RWPE1 (cell line): Measurements from ENCODE around the gene GPR82.

Source experiments
- CTCF ChIA-PET: fragments of 350-600 bp; sonication (Branson Sonifier 250); formaldehyde crosslinking; extraction: SDS; loops from one replicate; lab custom pipeline; 2021; lab: Yijun Ruan, JAX
- POLR2A ChIA-PET: fragments of 400-600 bp; formaldehyde crosslinking; extraction: SDS; loops from one replicate; lab custom pipeline; 2020; ENCODE audit warnings: antibody characterized with exemption; ENCODE audit not compliant: low non-redundant PET; lab: Yijun Ruan, JAX
- DNase-seq: peaks from one replicate; pipeline ENCODE4 v3.0.0; 2012; ENCODE audit warnings: low spot score
- H3K27ac ChIP-seq: fragments of 450-650 bp; 2 replicates; pipeline ENCODE4 v1.5.1; 2017
- TF ChIP-seq, protein P1 (sequence below): fragments of 450-650 bp; conservative IDR thresholded peaks from 2 replicates; pipeline ENCODE4 v1.5.1; 2017; ENCODE audit warnings: low read depth, mild to moderate bottlenecking

Gene GPR82

DNA sequence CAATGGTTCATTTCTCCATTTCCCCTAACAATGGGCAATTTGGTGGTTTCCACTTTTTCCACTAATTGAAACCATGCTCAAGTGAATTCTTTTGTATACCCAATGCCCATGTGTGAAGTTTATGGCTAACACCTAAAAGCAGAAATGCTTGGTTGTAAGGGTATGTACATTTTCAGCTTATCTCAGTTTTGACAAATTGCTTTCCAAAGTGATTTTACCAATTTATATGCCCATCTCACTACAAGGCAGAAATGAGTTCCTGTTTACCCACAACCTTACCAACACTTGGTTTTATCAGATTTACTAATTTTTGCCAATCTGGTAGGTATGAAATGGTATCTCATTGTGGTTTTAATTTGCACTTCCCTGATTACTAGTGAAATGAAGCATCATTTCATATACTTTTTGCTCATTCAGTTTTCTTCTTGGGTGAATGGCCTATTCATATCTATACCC is 20.4 kb upstream of the GPR82 start:
- no peak for DNase-seq
- ChIA-PET CTCF (no interaction called here), POLR2A (no interaction called here)
- no peak overlapping the region for H3K27ac ChIP-seq
- TF ChIP-seq, protein P1, sequence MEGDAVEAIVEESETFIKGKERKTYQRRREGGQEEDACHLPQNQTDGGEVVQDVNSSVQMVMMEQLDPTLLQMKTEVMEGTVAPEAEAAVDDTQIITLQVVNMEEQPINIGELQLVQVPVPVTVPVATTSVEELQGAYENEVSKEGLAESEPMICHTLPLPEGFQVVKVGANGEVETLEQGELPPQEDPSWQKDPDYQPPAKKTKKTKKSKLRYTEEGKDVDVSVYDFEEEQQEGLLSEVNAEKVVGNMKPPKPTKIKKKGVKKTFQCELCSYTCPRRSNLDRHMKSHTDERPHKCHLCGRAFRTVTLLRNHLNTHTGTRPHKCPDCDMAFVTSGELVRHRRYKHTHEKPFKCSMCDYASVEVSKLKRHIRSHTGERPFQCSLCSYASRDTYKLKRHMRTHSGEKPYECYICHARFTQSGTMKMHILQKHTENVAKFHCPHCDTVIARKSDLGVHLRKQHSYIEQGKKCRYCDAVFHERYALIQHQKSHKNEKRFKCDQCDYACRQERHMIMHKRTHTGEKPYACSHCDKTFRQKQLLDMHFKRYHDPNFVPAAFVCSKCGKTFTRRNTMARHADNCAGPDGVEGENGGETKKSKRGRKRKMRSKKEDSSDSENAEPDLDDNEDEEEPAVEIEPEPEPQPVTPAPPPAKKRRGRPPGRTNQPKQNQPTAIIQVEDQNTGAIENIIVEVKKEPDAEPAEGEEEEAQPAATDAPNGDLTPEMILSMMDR = no peak

DNA sequence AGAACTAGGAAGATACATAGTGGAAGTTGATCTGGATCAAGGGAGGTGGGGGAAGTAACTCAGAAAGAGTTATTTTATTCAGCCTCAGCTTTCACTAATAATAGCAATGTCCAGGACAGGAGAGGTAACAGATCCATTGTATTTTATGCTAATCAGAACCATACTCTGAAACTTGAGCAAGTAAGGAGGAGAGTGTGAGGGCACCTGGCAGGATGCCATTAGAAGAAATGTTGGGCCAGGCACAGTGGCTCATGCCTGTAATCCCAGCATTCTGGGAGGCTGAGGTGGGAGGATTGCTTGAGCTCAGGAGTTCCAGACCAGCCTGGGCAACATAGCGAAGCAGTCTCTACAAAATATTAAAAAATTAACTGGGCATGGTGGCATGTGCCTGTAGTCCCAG is 18.9 kb upstream of the GPR82 start:
- no peak overlapping the region for H3K27ac ChIP-seq
- ChIA-PET POLR2A (no interaction called here), CTCF (no interaction called here)
- TF ChIP-seq, protein P1 = no peak
- no peak for DNase-seq

DNA sequence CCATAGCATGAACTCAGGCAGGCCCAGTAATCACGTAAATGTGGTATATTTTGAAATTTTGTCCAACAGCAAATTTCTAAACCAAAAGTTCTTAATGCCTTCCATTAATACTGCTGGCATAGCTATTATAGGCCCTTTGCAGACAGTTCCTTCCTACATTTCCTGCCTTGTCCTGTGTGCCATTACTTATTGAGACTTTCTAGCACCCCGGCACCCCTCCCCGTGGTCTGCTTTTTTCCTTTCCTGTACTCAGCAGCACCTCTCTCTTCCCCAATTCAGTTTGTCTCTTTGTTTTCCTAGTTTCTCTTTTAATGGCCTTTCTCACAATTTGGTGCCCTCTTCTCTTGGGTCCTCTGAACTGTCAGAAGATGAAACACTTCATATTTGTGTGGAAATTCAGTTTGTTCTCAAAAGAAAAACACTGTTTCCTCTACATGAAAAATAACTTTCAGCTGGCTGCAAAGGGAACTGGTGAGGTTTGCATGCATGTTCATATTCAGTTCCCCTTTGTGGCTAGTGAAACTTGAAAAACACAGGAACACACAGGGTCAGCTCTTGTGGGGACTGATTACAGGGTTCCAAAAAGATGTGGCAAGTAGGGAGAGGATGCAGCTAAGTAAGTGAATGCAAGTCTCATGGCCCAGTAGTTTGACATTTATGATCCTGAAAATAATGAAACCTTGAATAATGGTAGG is 18.2 kb upstream of the GPR82 start:
- ChIA-PET POLR2A (no interaction called here), CTCF (no interaction called here)
- no peak overlapping the region for H3K27ac ChIP-seq
- DNase-seq = no peak
- TF ChIP-seq, protein P1 = no peak

DNA sequence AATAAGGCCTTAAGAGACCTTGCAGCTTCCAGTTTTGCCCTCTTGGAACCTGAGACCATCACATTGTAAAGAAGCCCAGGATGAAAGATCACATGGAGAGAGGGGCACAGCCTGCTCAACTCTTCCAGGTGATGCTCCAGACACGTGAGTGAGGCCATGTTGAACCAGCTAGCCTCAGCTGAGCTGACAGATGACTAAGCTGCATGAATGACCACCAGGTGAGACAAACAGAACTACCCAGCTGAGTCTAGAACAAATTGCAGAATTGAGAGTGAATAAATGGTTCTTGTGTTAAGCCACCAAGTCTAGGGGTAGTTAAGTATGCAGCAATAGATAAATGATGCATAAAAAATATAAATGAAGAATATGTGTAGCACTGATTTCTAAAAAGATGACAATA is 16.8 kb upstream of the GPR82 start:
- DNase-seq = no peak
- ChIA-PET POLR2A (no interaction called here), CTCF (no interaction called here)

DNA sequence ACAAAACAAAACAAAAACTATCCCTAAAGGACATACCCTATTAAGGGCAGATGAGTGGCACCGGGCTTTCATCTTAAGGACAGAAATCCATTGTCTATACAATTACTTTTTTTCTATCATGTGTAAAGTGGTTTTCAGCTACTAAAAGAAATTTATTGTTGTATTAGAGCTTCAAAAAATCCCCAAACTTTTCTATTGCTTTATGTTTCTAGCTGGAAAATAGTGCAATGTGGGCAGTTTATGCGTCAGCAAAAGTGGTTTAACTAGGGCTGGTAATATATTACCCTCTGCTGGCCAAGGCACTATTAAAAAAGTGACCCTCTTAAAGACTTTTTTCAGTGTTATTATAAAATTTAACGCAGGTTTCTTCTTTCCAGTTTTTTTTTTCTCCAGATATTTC is 15.5 kb upstream of the GPR82 start:
- ChIA-PET POLR2A (no interaction called here), CTCF (no interaction called here)
- no peak for DNase-seq
- TF ChIP-seq, protein P1 = no peak
- no peak overlapping the region for H3K27ac ChIP-seq

More for the DNA sequence above, 16.8 kb upstream of the GPR82 start:
- TF ChIP-seq, protein P1 = no peak
- H3K27ac ChIP-seq = no peak overlapping the region

DNA sequence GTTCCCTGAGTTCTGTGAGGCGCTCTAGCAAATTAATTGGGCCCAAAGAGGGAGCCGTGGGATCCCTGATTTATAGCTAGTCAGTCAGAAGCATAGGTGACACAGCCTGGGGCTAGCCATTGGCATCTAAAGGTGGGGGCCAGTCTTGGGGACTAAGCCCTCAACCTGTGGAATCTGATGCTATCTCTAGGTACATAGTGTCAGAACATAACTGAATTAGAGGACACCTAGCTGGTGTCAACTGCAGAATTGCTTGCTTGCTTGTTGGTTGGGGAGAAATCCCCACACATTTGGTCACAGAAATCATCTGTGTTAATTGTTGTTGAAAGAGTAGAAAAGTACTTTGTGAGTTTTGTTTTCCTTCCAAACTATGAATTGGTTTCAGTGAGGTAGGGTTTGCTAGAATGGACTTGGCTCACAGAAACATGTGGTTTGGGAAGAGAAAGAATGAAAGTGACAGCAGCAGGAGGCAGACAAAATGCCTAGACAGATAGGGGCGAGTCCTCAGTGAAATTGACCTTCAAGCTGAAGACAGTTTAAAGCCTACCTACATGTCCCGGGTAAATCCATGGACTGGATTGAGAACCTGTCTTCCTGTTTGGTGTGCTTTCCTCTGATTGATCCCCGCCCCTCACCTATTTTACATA is 12.8 kb upstream of the GPR82 start:
- no peak for DNase-seq
- ChIA-PET CTCF (no interaction called here), POLR2A (no interaction called here)
- no peak overlapping the region for H3K27ac ChIP-seq
- TF ChIP-seq, protein P1 = no peak
